DND-41 (cell line): ENCODE measurements around the gene FNDC3B.

ENCODE experiments used
- CTCF ChIP-seq: IDR thresholded peaks from 2 replicates; pipeline ENCODE4 v1.5.1; 2012; ENCODE audit warnings: borderline replicate concordance, low read length, moderate library complexity, mild to moderate bottlenecking; ENCODE audit not compliant: poor library complexity, severe bottlenecking; ENCODE audit errors: extremely low read depth
- EZH2 ChIP-seq: IDR thresholded peaks from 3 replicates; pipeline ENCODE4 v1.6.1; 2012; ENCODE audit warnings: borderline replicate concordance, low read depth, mild to moderate bottlenecking, moderate library complexity, low read length, inconsistent platforms; ENCODE audit not compliant: severe bottlenecking

DNA sequence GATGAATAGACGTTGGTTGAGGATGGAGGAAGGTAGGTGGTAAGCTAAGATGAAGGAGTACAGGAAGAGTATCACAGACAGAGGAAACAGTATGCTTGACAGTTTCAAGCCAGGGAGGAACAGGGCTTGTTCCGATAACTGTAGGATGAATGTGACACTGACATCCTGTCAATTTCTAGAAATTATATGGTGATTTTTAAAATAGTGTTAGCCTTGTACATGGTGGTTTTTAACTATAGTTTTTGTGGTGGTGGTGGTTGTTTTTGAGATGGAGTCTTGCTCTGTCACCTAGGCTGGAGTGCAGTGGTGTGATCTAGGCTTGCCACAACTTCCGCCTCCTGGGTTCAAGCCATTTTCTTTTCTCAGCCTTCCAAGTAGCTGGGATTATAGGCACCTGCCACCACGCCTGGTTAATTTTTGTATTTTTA is 92.8 kb downstream of the FNDC3B start:
- no peak for TF ChIP-seq CTCF
- no peak for TF ChIP-seq EZH2
